Fibroblast of the conjunctiva (primary cell): ENCODE measurements around the gene GSTT4.
"Not testable (repeated sequence)": the region's sequence is repeated elsewhere in the genome, so short reads cannot be mapped to it uniquely, and the experiment has no call there.

Source experiments
- DNase-seq: peaks from one replicate; pipeline ENCODE4 v3.0.0-alpha.2; 2010; ENCODE audit warnings: low read depth

GSTT4 gene

GRCh38 chr22:24024354-24024753 lies 19.1 kb upstream of the GSTT4 start:
- no peak for DNase-seq

GRCh38 chr22:24023204-24023789 lies 18.0 kb upstream of the GSTT4 start:
- DNase-seq: no peak

- no peak for DNase-seq
These were observed 16.1 kb upstream of the GSTT4 start for GRCh38 chr22:24021304-24021703.

- no peak for DNase-seq
These were observed 10.9 kb upstream of the GSTT4 start for GRCh38 chr22:24016156-24016555.

- no peak for DNase-seq
These were observed 6.4 kb upstream of the GSTT4 start for GRCh38 chr22:24011735-24012068.

- DNase-seq: no peak
These were observed 4.8 kb upstream of the GSTT4 start for GRCh38 chr22:24010018-24010391.

GRCh38 chr22:24009227-24010017 lies 4.2 kb upstream of the GSTT4 start:
- DNase-seq: no peak

GRCh38 chr22:24008381-24009226 lies 3.4 kb upstream of the GSTT4 start:
- DNase-seq: no peak

- DNase-seq: no peak
These were observed 2.7 kb upstream of the GSTT4 start for GRCh38 chr22:24008022-24008283.

- DNase-seq: no peak
These were observed 2.2 kb upstream of the GSTT4 start for GRCh38 chr22:24007253-24008021.

GRCh38 chr22:24006914-24007214 lies 1.6 kb upstream of the GSTT4 start:
- no peak for DNase-seq

GRCh38 chr22:24006207-24006913 lies 1.1 kb upstream of the GSTT4 start:
- no peak for DNase-seq

- DNase-seq: no peak
These were observed 1.4 kb downstream of the GSTT4 start for GRCh38 chr22:24003887-24004286.

GRCh38 chr22:24002851-24003250 lies 2.4 kb downstream of the GSTT4 start:
- no peak for DNase-seq

- DNase-seq: no peak
These were observed 3.0 kb downstream of the GSTT4 start for GRCh38 chr22:24002272-24002671.

- no peak for DNase-seq
These were observed 3.9 kb downstream of the GSTT4 start for GRCh38 chr22:24001314-24001713.

- DNase-seq: not testable (repeated sequence)
These were observed 5.5 kb downstream of the GSTT4 start for GRCh38 chr22:23999779-24000178.

GRCh38 chr22:23997092-23997491 lies 8.2 kb downstream of the GSTT4 start:
- DNase-seq: no peak

GRCh38 chr22:23993581-23994177 lies 11.6 kb downstream of the GSTT4 start:
- not testable (repeated sequence) for DNase-seq

GRCh38 chr22:23993080-23993479 lies 12.2 kb downstream of the GSTT4 start:
- not testable (repeated sequence) for DNase-seq

- not testable (repeated sequence) for DNase-seq
These were observed 15.5 kb downstream of the GSTT4 start for GRCh38 chr22:23989583-23990244.
